ENCODE data around the gene HTR3E.

- TF ChIP-seq, protein P1, sequence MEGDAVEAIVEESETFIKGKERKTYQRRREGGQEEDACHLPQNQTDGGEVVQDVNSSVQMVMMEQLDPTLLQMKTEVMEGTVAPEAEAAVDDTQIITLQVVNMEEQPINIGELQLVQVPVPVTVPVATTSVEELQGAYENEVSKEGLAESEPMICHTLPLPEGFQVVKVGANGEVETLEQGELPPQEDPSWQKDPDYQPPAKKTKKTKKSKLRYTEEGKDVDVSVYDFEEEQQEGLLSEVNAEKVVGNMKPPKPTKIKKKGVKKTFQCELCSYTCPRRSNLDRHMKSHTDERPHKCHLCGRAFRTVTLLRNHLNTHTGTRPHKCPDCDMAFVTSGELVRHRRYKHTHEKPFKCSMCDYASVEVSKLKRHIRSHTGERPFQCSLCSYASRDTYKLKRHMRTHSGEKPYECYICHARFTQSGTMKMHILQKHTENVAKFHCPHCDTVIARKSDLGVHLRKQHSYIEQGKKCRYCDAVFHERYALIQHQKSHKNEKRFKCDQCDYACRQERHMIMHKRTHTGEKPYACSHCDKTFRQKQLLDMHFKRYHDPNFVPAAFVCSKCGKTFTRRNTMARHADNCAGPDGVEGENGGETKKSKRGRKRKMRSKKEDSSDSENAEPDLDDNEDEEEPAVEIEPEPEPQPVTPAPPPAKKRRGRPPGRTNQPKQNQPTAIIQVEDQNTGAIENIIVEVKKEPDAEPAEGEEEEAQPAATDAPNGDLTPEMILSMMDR (IDR thresholded peaks at IDR 0.05) = no peak
- no peak for TF ChIP-seq ZFX (IDR thresholded peaks at IDR 0.05; ENCODE audit: borderline replicate concordance)
Measured at GRCh38 chr3:184145751-184146270, 48.9 kb downstream of the HTR3E start.
